ENCODE data around the gene SORBS1. TPM values are rescaled to one million over a fixed set of nuclear protein-coding genes. Genes with fewer than 3 reads are reported as not detected.

SORBS1 gene
- total RNA-seq, 2 experiments from 2014 or later: 0.24 to 0.47 TPM

- H3K4me1 Mint-ChIP-seq (ENCODE audit: low read depth): no peaks in the 10 kb centered on the region
- no peak for ATAC-seq
- no peaks in the 10 kb centered on the region for H3K36me3 Mint-ChIP-seq (ENCODE audit: low read depth)
- no peaks in the 10 kb centered on the region for H3K9me3 Mint-ChIP-seq (ENCODE audit: insufficient read depth)
- DNase-seq: no peak
- ChIA-PET POLR2A (no interaction called here), CTCF (no interaction called here)
- H3K27me3 Mint-ChIP-seq (ENCODE audit: low read depth): peaks cover 8% of the 10 kb centered on the region
- H3K27ac Mint-ChIP-seq: no peak overlapping the region
- no peak overlapping the region for H3K4me3 Mint-ChIP-seq
Measured at GRCh38 chr10:95415621-95416031, 145.5 kb downstream of the SORBS1 start.

- ATAC-seq (no peak), DNase-seq (no peak)
- Mint-ChIP-seq H3K36me3 (ENCODE audit: low read depth) (no peaks in the 10 kb centered on the region), H3K4me3 (no peak overlapping the region), H3K9me3 (ENCODE audit: insufficient read depth) (no peaks in the 10 kb centered on the region), H3K27ac (no peak overlapping the region), H3K27me3 (ENCODE audit: low read depth) (peaks cover 6% of the 10 kb centered on the region), H3K4me1 (ENCODE audit: low read depth) (no peaks in the 10 kb centered on the region)
- POLR2A ChIA-PET: no interaction called here
- CTCF ChIA-PET: no interaction called here
Measured at GRCh38 chr10:95414844-95415485, 146.2 kb downstream of the SORBS1 start.

GRCh38 chr10:95414016-95414830, 146.9 kb downstream of the SORBS1 start:
- POLR2A ChIA-PET: no interaction called here
- peaks cover 6% of the 10 kb centered on the region for H3K27me3 Mint-ChIP-seq (ENCODE audit: low read depth)
- DNase-seq (no peak), ATAC-seq (no peak)
- no peak overlapping the region for H3K4me3 Mint-ChIP-seq
- no peaks in the 10 kb centered on the region for H3K36me3 Mint-ChIP-seq (ENCODE audit: low read depth)
- no peak overlapping the region for H3K27ac Mint-ChIP-seq
- CTCF ChIA-PET: interaction anchor here (1.0 kb wide), 1 partner anchor 16 kb away, joined by 4 read pairs; no protein-coding TSS in a partner anchor
- H3K9me3 Mint-ChIP-seq (ENCODE audit: insufficient read depth): no peaks in the 10 kb centered on the region
- no peaks in the 10 kb centered on the region for H3K4me1 Mint-ChIP-seq (ENCODE audit: low read depth)

GRCh38 chr10:95413588-95413987, 147.6 kb downstream of the SORBS1 start:
- Mint-ChIP-seq H3K27me3 (ENCODE audit: low read depth) (peaks cover 6% of the 10 kb centered on the region), H3K36me3 (ENCODE audit: low read depth) (no peaks in the 10 kb centered on the region), H3K9me3 (ENCODE audit: insufficient read depth) (no peaks in the 10 kb centered on the region), H3K4me3 (no peak overlapping the region), H3K4me1 (ENCODE audit: low read depth) (no peaks in the 10 kb centered on the region), H3K27ac (no peak overlapping the region)
- DNase-seq (no peak), ATAC-seq (no peak)
- ChIA-PET POLR2A (no interaction called here), CTCF (interaction anchor here (1.0 kb wide), 1 partner anchor 17 kb away, joined by 4 read pairs; no protein-coding TSS in a partner anchor)

- Mint-ChIP-seq H3K4me1 (ENCODE audit: low read depth) (no peaks in the 10 kb centered on the region), H3K36me3 (ENCODE audit: low read depth) (no peaks in the 10 kb centered on the region), H3K9me3 (ENCODE audit: insufficient read depth) (no peaks in the 10 kb centered on the region), H3K4me3 (no peak overlapping the region), H3K27me3 (ENCODE audit: low read depth) (peaks cover 6% of the 10 kb centered on the region), H3K27ac (no peak overlapping the region)
- ChIA-PET POLR2A (no interaction called here), CTCF (interaction anchor here (1.2 kb wide), 1 partner anchor 19 kb away, joined by 4 read pairs; no protein-coding TSS in a partner anchor)
- ATAC-seq (no peak), DNase-seq (no peak)
Measured at GRCh38 chr10:95411635-95412034, 149.5 kb downstream of the SORBS1 start.

- H3K4me3 Mint-ChIP-seq: no peak overlapping the region
- POLR2A ChIA-PET: interaction anchor here (0.9 kb wide), 1 partner anchor 30 kb away, joined by 3 read pairs; no protein-coding TSS in a partner anchor
- no peaks in the 10 kb centered on the region for H3K9me3 Mint-ChIP-seq (ENCODE audit: insufficient read depth)
- CTCF ChIA-PET: interaction anchor here (0.9 to 1.4 kb wide), 3 partner anchors 21 to 35 kb away, joined by 3 to 4 read pairs (median 3); no protein-coding TSS in a partner anchor
- no peaks in the 10 kb centered on the region for H3K4me1 Mint-ChIP-seq (ENCODE audit: low read depth)
- peaks cover 6% of the 10 kb centered on the region for H3K27me3 Mint-ChIP-seq (ENCODE audit: low read depth)
- no peak overlapping the region for H3K27ac Mint-ChIP-seq
- no peak for DNase-seq
- no peaks in the 10 kb centered on the region for H3K36me3 Mint-ChIP-seq (ENCODE audit: low read depth)
- no peak for ATAC-seq
Measured at GRCh38 chr10:95408983-95409873, 151.9 kb downstream of the SORBS1 start.

GRCh38 chr10:95408148-95408960, 152.8 kb downstream of the SORBS1 start:
- ATAC-seq: no peak
- no peak for DNase-seq
- H3K4me1 Mint-ChIP-seq (ENCODE audit: low read depth): no peaks in the 10 kb centered on the region
- H3K36me3 Mint-ChIP-seq (ENCODE audit: low read depth): no peaks in the 10 kb centered on the region
- H3K9me3 Mint-ChIP-seq (ENCODE audit: insufficient read depth): no peaks in the 10 kb centered on the region
- no peak overlapping the region for H3K27ac Mint-ChIP-seq
- ChIA-PET POLR2A (interaction anchor here (0.9 kb wide), 1 partner anchor 31 kb away, joined by 3 read pairs; no protein-coding TSS in a partner anchor), CTCF (no interaction called here)
- no peak overlapping the region for H3K4me3 Mint-ChIP-seq
- peaks cover 6% of the 10 kb centered on the region for H3K27me3 Mint-ChIP-seq (ENCODE audit: low read depth)

GRCh38 chr10:95407546-95407945, 153.6 kb downstream of the SORBS1 start:
- Mint-ChIP-seq H3K4me1 (ENCODE audit: low read depth) (no peaks in the 10 kb centered on the region), H3K36me3 (ENCODE audit: low read depth) (no peaks in the 10 kb centered on the region), H3K4me3 (no peak overlapping the region), H3K27ac (no peak overlapping the region), H3K9me3 (ENCODE audit: insufficient read depth) (no peaks in the 10 kb centered on the region), H3K27me3 (ENCODE audit: low read depth) (peaks cover 6% of the 10 kb centered on the region)
- ChIA-PET CTCF (interaction anchor here (1.0 kb wide), 1 partner anchor 23 kb away, joined by 4 read pairs; no protein-coding TSS in a partner anchor), POLR2A (no interaction called here)
- no peak for ATAC-seq
- DNase-seq: no peak

GRCh38 chr10:95406651-95407280, 154.4 kb downstream of the SORBS1 start:
- POLR2A ChIA-PET: no interaction called here
- H3K9me3 Mint-ChIP-seq (ENCODE audit: insufficient read depth): no peaks in the 10 kb centered on the region

GRCh38 chr10:95405655-95406054, 155.5 kb downstream of the SORBS1 start:
- no peaks in the 10 kb centered on the region for H3K9me3 Mint-ChIP-seq (ENCODE audit: insufficient read depth)
- ChIA-PET POLR2A (no interaction called here), CTCF (interaction anchor here (1.7 kb wide), 1 partner anchor 31 kb away, joined by 5 read pairs; no protein-coding TSS in a partner anchor)
- ATAC-seq (no peak), DNase-seq (no peak)
- no peaks in the 10 kb centered on the region for H3K36me3 Mint-ChIP-seq (ENCODE audit: low read depth)
- no peaks in the 10 kb centered on the region for H3K27me3 Mint-ChIP-seq (ENCODE audit: low read depth)
- H3K4me1 Mint-ChIP-seq (ENCODE audit: low read depth): no peaks in the 10 kb centered on the region
- H3K27ac Mint-ChIP-seq: no peak overlapping the region
- no peak overlapping the region for H3K4me3 Mint-ChIP-seq

More at GRCh38 chr10:95406651-95407280, 154.4 kb downstream of the SORBS1 start:
- CTCF ChIA-PET: interaction anchor here (1.0 kb wide), 1 partner anchor 23 kb away, joined by 4 read pairs; no protein-coding TSS in a partner anchor
- DNase-seq: no peak
- H3K4me1 Mint-ChIP-seq (ENCODE audit: low read depth): no peaks in the 10 kb centered on the region
- H3K27ac Mint-ChIP-seq: no peak overlapping the region
- H3K36me3 Mint-ChIP-seq (ENCODE audit: low read depth): no peaks in the 10 kb centered on the region
- ATAC-seq: no peak
- H3K4me3 Mint-ChIP-seq: no peak overlapping the region
- H3K27me3 Mint-ChIP-seq (ENCODE audit: low read depth): peaks cover 3% of the 10 kb centered on the region
